Measurements from ENCODE around the gene PTK6. TPM values are rescaled to one million over a fixed set of nuclear protein-coding genes. Genes with fewer than 3 reads are reported as not detected.
"Not testable (repeated sequence)": the region's sequence is repeated elsewhere in the genome, so short reads cannot be mapped to it uniquely, and the experiment has no call there.

Gene PTK6
- total RNA-seq, 8 experiments from 2014 or later, result 0.10 to 1.6 (median 0.83) TPM

- H3K27ac ChIP-seq, result peak overlapping the region in 1 of 2 donors; percentile 55
- in situ Hi-C loops (cut with MboI; ENCODE audit: low pct_unique_long_range_greater_than_20kb in 2 of 9, low sequenced_read_pairs in 9 of 9, unreplicated experiment in 9 of 9), result no loop called here
- peak in 1 of 8 experiments; percentile 0 for ATAC-seq (replicated peaks in 6 of 8)
- peak overlapping the region; percentile 66 to 98 (median 80) for H3K4me3 ChIP-seq
- 23 to 100% (median 40%) methylated on average over 1 to 4 of the region's 13 CpGs; no CpG with 5 or more reads in 6 of the 10 experiments for WGBS, 10 experiments
- H3K4me1 ChIP-seq (replicated peaks in 1 of 2), result peaks cover 15 to 31% of the 10 kb centered on the region in 2 donors
These were observed 14.9 kb downstream of the PTK6 start for GRCh38 chr20:63522091-63522868.

- Histone ChIP-seq H3K4me3 (peak overlapping the region; percentile 66 to 98 (median 80)), H3K27ac (peak overlapping the region; percentile 95 to 100), H3K4me1 (replicated peaks in 1 of 2) (peaks cover 15 to 31% of the 10 kb centered on the region in 2 donors)
- 0% methylated on average over 7 of the region's 23 CpGs; no CpG with 5 or more reads in 9 of the 10 experiments for WGBS, 10 experiments
- in situ Hi-C loops (cut with MboI; ENCODE audit: low pct_unique_long_range_greater_than_20kb in 2 of 9, low sequenced_read_pairs in 9 of 9, unreplicated experiment in 9 of 9), result no loop called here
- peak in 1 of 8 experiments; percentile 1 for ATAC-seq (replicated peaks in 6 of 8)
These were observed 15.6 kb downstream of the PTK6 start for GRCh38 chr20:63521602-63522001.

DNA sequence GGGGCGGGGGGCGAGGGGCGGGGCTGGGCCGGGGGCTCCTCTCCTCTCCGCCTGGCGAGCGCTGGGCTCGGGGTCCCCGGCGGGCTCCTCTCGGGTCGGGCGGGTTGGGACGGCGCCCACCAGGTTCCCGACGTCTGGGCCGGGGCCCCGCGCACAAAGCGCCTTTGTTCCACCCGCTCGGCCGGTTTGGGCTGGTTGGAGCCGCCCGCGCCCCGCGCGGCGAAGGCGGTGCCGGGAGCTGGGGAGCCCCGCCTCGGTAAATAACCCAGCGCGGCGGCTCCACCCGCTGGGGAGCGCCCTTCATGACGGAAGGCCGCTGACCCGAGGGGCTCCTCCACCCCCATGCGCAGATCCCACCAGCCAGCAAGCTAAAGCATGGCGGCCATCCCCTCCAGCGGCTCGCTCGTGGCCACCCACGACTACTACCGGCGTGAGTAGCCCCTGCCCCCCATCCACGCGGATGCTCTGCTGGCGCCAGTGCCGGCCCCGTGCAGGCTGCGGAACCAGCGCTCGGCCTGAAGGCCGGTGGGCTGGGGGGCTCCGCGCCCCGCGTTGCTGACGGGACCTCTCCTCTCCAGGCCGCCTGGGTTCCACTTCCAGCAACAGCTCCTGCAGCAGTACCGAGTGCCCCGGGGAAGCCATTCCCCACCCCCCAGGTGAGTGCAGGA lies 16.1 kb downstream of the PTK6 start:
- peak overlapping the region; percentile 66 to 98 (median 80) for H3K4me3 ChIP-seq
- peak; percentile 55 to 76 (median 65) for ATAC-seq (replicated peaks in 6 of 8)
- H3K27ac ChIP-seq, result peak overlapping the region; percentile 95 to 100
- in situ Hi-C loops (cut with MboI; ENCODE audit: low pct_unique_long_range_greater_than_20kb in 2 of 9, low sequenced_read_pairs in 9 of 9, unreplicated experiment in 9 of 9), result no loop called here
- H3K4me1 ChIP-seq (replicated peaks in 1 of 2), result peaks cover 15 to 31% of the 10 kb centered on the region in 2 donors
- 0% methylated on average over 3 to 4 of the region's 68 CpGs; no CpG with 5 or more reads in 8 of the 10 experiments for WGBS, 10 experiments

- ATAC-seq (replicated peaks in 6 of 8), result peak; percentile 48 to 77 (median 72)
- peak within 1 kb of the TSS; percentile 66 to 98 (median 80) for H3K4me3 ChIP-seq
- peak within 1 kb of the TSS; percentile 95 to 100 for H3K27ac ChIP-seq
- in situ Hi-C loops (cut with MboI; ENCODE audit: low pct_unique_long_range_greater_than_20kb in 2 of 9, low sequenced_read_pairs in 9 of 9, unreplicated experiment in 9 of 9), result no loop called here
- no CpG with 5 or more reads among the region's 64 CpGs for WGBS, 10 experiments
- peaks cover 15 to 31% of the 10 kb centered on the region in 2 donors for H3K4me1 ChIP-seq (replicated peaks in 1 of 2)
These were observed 16.7 kb downstream of the PTK6 start, which contains the start of gene PPDPF for GRCh38 chr20:63520504-63520933. Gene PPDPF, plus strand, starts transcription at chr20:63520765. Its CDS starts 544 bp downstream, at chr20:63521309.

DNA sequence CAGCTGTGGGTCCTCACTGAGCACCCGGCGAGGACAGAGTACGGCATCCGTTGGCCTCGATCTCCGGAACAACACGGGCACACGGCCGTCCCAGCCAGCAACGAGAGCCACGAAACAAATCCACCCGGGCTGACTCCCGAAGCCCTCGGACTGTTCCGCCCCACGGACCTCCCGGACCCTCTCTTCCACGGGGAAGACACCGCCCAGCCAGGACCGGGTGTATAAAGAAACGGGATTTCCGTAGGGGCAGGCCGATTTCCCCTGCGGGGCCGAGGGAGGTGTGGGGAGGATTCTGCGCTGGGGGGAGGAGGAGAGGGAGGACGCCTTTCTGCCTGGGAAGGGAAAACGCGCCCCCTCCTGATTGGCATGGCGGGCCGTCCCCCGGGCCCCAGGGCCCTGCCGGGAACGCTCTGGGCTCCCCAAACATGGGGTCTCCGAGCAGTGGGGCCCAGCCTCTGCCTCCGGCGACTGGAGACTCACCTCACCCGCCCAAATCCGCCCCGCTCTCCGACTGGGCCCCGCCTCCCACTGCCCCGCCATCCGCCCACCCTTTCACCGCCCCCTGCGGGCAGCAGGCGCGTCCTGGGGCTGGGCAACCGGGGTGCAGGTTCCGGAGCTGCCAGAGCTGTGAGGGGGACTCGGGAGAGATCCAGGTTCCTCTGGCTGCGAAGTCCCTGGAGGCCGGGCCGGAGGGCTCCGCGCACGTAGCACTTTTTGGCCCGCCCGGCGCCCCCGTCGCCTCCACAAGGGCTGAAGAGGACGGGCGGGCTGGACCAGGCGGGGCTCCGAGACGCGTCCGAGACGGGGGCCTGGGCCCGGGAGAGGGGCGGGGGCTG lies 17.3 kb downstream of the PTK6 start:
- 7% methylated on average over 15 of the region's 72 CpGs; no CpG with 5 or more reads in 9 of the 10 experiments for WGBS, 10 experiments
- H3K4me1 ChIP-seq (replicated peaks in 1 of 2), result peaks cover 15 to 31% of the 10 kb centered on the region in 2 donors
- in situ Hi-C loops (cut with MboI; ENCODE audit: low pct_unique_long_range_greater_than_20kb in 2 of 9, low sequenced_read_pairs in 9 of 9, unreplicated experiment in 9 of 9), result no loop called here
- peak overlapping the region; percentile 66 to 98 (median 80) for H3K4me3 ChIP-seq
- ATAC-seq (replicated peaks in 6 of 8), result peak; percentile 7 to 63 (median 59)
- H3K27ac ChIP-seq, result peak overlapping the region; percentile 95 to 100

- Histone ChIP-seq H3K27ac (peak overlapping the region in 1 of 2 donors; percentile 100), H3K4me1 (replicated peaks in 1 of 2) (peaks cover 15 to 26% of the 10 kb centered on the region in 2 donors), H3K4me3 (peak overlapping the region; percentile 66 to 98 (median 80))
- 77% methylated on average over 5 of the region's 32 CpGs; no CpG with 5 or more reads in 9 of the 10 experiments for WGBS, 10 experiments
- in situ Hi-C loops (cut with MboI; ENCODE audit: low pct_unique_long_range_greater_than_20kb in 2 of 9, low sequenced_read_pairs in 9 of 9, unreplicated experiment in 9 of 9), result no loop called here
- ATAC-seq (replicated peaks in 6 of 8), result no peak
These were observed 18.1 kb downstream of the PTK6 start for GRCh38 chr20:63518946-63519667.

- WGBS, 10 experiments, result 40 to 100% (median 80%) methylated on average over 1 of the region's 20 CpGs; no CpG with 5 or more reads in 7 of the 10 experiments
- no peak for ATAC-seq (replicated peaks in 6 of 8)
- Histone ChIP-seq H3K4me3 (peak overlapping the region in 2 of 5 donors; percentile 80 to 98), H3K4me1 (replicated peaks in 1 of 2) (peaks cover 15 to 26% of the 10 kb centered on the region in 2 donors), H3K27ac (peak overlapping the region in 1 of 2 donors; percentile 60)
- in situ Hi-C loops (cut with MboI; ENCODE audit: low pct_unique_long_range_greater_than_20kb in 2 of 9, low sequenced_read_pairs in 9 of 9, unreplicated experiment in 9 of 9), result no loop called here
These were observed 18.8 kb downstream of the PTK6 start for GRCh38 chr20:63518351-63518861.

- Histone ChIP-seq H3K27ac (no peak overlapping the region), H3K4me1 (replicated peaks in 1 of 2) (peaks cover 15 to 26% of the 10 kb centered on the region in 2 donors), H3K4me3 (no peak overlapping the region)
- WGBS, 10 experiments, result 73 to 100% methylated on average over 1 to 2 of the region's 32 CpGs; no CpG with 5 or more reads in 8 of the 10 experiments
- in situ Hi-C loops (cut with MboI; ENCODE audit: low pct_unique_long_range_greater_than_20kb in 2 of 9, low sequenced_read_pairs in 9 of 9, unreplicated experiment in 9 of 9), result no loop called here
- ATAC-seq (replicated peaks in 6 of 8), result no peak
These were observed 19.5 kb downstream of the PTK6 start for GRCh38 chr20:63517376-63518309.

DNA sequence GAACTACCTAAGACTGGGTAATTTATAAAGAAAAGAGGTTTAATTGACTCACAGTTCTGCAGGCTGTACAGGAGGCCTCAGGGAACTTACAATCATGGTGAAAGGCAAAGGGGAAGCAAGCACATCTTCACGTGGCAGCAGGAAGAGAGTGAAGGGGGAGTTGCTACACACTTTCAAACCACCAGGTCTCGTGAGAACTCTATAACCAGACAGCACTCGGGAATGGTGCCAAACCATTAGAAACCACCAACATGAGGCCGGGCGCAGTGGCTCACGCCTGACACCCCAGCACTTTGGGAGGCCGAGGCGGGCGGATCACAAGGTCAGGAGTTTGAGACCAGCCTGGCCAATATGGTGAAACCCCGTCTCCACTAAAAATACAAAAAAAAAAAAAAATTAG lies 22.7 kb downstream of the PTK6 start:
- H3K27ac ChIP-seq; ATAC-seq (replicated peaks in 6 of 8); H3K4me3 ChIP-seq; in situ Hi-C loops (cut with MboI; ENCODE audit: low pct_unique_long_range_greater_than_20kb in 2 of 9, low sequenced_read_pairs in 9 of 9, unreplicated experiment in 9 of 9): not testable (repeated sequence)
- H3K4me1 ChIP-seq (replicated peaks in 1 of 2), result peaks cover 9 to 19% of the 10 kb centered on the region in 2 donors
- 14 to 85% (median 62%) methylated on average over 1 to 5 of the region's 10 CpGs; no CpG with 5 or more reads in 4 of the 10 experiments for WGBS, 10 experiments

- no peak for ATAC-seq (replicated peaks in 6 of 8)
- Histone ChIP-seq H3K4me3 (no peak overlapping the region), H3K4me1 (replicated peaks in 1 of 2) (peaks cover 2 to 6% of the 10 kb centered on the region in 2 donors), H3K27ac (no peak overlapping the region)
- 29 to 100% (median 90%) methylated on average over 1 to 3 of the region's 3 CpGs for WGBS, 10 experiments
- in situ Hi-C loops (cut with MboI; ENCODE audit: low pct_unique_long_range_greater_than_20kb in 2 of 9, low sequenced_read_pairs in 9 of 9, unreplicated experiment in 9 of 9), result no loop called here
These were observed 24.0 kb downstream of the PTK6 start for GRCh38 chr20:63513207-63513606.

DNA sequence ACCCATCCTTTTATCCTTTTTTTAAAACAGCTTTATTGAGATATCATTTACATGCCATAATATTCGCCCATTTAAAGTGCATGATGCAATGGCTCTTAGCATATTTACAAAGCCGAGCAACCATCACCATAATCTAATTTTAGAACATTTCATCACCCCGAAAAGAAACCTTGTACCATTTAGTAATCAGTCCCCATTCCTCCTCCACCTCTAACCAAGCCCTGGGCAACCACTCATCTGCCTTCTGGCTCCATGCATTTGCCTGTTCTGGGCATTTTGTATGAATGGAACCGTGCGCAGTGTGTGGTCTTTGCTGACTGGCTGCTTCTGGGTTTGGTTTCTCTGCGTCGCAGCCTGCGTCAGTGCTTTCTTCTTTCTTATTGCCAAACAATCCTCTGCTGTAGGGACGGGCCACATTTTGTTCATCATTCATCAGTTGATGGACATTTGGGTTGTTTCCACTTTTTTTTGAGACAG lies 28.1 kb downstream of the PTK6 start:
- no peak overlapping the region for H3K4me3 ChIP-seq
- H3K27ac ChIP-seq, result no peak overlapping the region
- peaks cover 0 to 2% of the 10 kb centered on the region in 2 donors for H3K4me1 ChIP-seq (replicated peaks in 1 of 2)
- WGBS, 10 experiments, result 0 to 95% (median 73%) methylated on average over 1 to 9 of the region's 9 CpGs
- in situ Hi-C loops (cut with MboI; ENCODE audit: low pct_unique_long_range_greater_than_20kb in 2 of 9, low sequenced_read_pairs in 9 of 9, unreplicated experiment in 9 of 9), result no loop called here
- peak in 4 of 8 experiments; percentile 36 to 97 (median 94) for ATAC-seq (replicated peaks in 6 of 8)
